Gastroesophageal sphincter (tissue), 4 donors: ENCODE measurements around the gene PSMD14. TPM values are rescaled to one million over a fixed set of nuclear protein-coding genes. Genes with fewer than 3 reads are reported as not detected.
A peak's percentile ranks its signal among the peaks of the same experiment; 100 is the strongest.
"Not testable (repeated sequence)": the region's sequence is repeated elsewhere in the genome, so short reads cannot be mapped to it uniquely, and the experiment has no call there.

ENCODE experiments used
- ATAC-seq: fragments of 150-250 bp; one replicate; pipeline ENCODE4 v1.9.1; 2016; ENCODE audit warnings: mild to moderate bottlenecking, moderate library complexity
- H3K27ac ChIP-seq, 4 donors: fragments of 200-600 bp; sonication (generic) in 3 of 4; 1 replicate in 3 of 4; 2 replicates in 1 of 4; pipeline ENCODE4 v1.5.1; 2016 to 2019
- H3K27me3 ChIP-seq: fragments of 200-600 bp; sonication (generic); one replicate; pipeline ENCODE4 v1.5.1; 2019
- H3K36me3 ChIP-seq, 2 donors: fragments of 200-600 bp; sonication (generic); one replicate each; pipeline ENCODE4 v1.5.1; 2019; ENCODE audit warnings: control low read depth in 1 of 2
- H3K4me1 ChIP-seq, 3 donors: fragments of 200-600 bp; sonication (generic); 1 replicate in 2 of 3; 2 replicates in 1 of 3; pipeline ENCODE4 v1.5.1; 2016 to 2019; ENCODE audit warnings: control low read depth in 2 of 3
- H3K4me3 ChIP-seq, 2 donors: fragments of 200-600 bp; sonication (generic); one replicate each; pipeline ENCODE4 v1.5.1; 2019; ENCODE audit warnings: mild to moderate bottlenecking in 1 of 2, moderate library complexity in 1 of 2
- H3K9me3 ChIP-seq, 3 donors: fragments of 200-600 bp; sonication (generic); one replicate each; pipeline ENCODE4 v1.5.1; 2017 to 2019; ENCODE audit warnings: control low read depth in 2 of 3
- CTCF ChIP-seq, 4 experiments: fragments of 200-600 bp in 2 of 4; fragments of 450-650 bp in 2 of 4; sonication (generic) in 1 of 4; IDR thresholded peaks; one replicate each; pipeline ENCODE4 v1.5.1; 2017 to 2019; ENCODE audit warnings: antibody characterized with exemption in 4 of 4, mild to moderate bottlenecking in 2 of 4, moderate library complexity in 2 of 4
- EP300 ChIP-seq: sonication (generic); formaldehyde crosslinking; IDR thresholded peaks from one replicate; pipeline ENCODE4 v1.6.1; 2017; ENCODE audit warnings: antibody characterized with exemption, mild to moderate bottlenecking
- POLR2A ChIP-seq, 2 donors: fragments of 450-650 bp; IDR thresholded peaks; one replicate each; pipeline ENCODE4 v1.6.1; 2017; ENCODE audit warnings: antibody characterized with exemption in 2 of 2, mild to moderate bottlenecking in 2 of 2, moderate library complexity in 1 of 2
- POLR2AphosphoS5 ChIP-seq: sonication (generic); formaldehyde crosslinking; IDR thresholded peaks from one replicate; pipeline ENCODE4 v1.6.1; 2017; ENCODE audit warnings: antibody characterized with exemption
- WGBS, 2 donors: methylation state at CpG; one replicate each; pipeline ENCODE4 v1.1.5; 2018; ENCODE audit warnings: low coverage in 1 of 2; 5-methylcytosine and 5-hydroxymethylcytosine counted together
- total RNA-seq, 4 donors: library from RNA; depleted of rRNA; stranded (reverse); fragments of >200 nt; gene quantifications; one replicate each; pipeline ENCODE4 v1.1.0, GENCODE V29; 2016

PSMD14 gene
- total RNA-seq, 4 donors from 2014 or later, result 32.3 to 46.1 (median 35.6) TPM

- no peak for ATAC-seq
- Histone ChIP-seq H3K4me3 (no peak overlapping the region), H3K27me3 (no peaks in the 10 kb centered on the region), H3K36me3 (peaks cover 0 to 11% of the 10 kb centered on the region in 2 donors), H3K4me1 (peaks cover 0 to 5% (median 0%) of the 10 kb centered on the region in 3 donors), H3K9me3 (no peaks in the 10 kb centered on the region), H3K27ac (no peak overlapping the region)
- WGBS, 2 donors, result 63% methylated on average over 1 of the region's 1 CpG; no CpG with 5 or more reads in 1 of the 2 donors
- TF ChIP-seq CTCF (IDR thresholded peaks at IDR 0.05) (no peak), EP300 (no peak), POLR2A (IDR thresholded peaks at IDR 0.05) (no peak), POLR2AphosphoS5 (no peak)
Observed at GRCh38 chr2:161327582-161327981, 19.4 kb downstream of the PSMD14 start.

DNA sequence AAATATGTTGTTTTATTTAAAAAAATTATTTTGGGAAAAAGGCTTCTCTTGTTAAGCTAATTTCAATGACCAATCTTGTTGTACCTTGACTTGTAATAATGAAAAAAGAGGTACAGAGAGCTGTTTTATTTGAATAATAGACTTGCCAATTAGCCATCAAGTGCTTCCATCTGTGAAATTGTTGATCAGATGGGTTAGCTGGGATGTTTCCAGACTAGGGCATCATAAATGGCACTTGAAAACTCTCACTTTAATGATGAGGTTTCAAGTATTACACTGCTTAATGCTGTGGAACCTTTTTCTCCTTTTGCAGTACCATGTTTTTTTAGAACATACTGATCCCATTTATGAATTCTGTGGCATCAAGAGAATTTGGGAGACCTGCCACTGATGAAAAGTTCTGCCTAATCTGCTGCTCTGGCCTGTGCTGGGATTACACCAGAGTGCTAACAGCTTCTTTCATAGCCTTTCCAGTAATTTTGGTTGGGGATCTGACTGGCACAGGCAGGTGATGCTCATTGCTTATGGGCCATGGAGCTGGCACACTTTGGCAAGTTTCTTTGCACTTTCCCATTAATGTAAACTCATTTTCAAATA, 24.2 kb downstream of the PSMD14 start:
- Histone ChIP-seq H3K4me3 (no peak overlapping the region), H3K27me3 (no peaks in the 10 kb centered on the region), H3K9me3 (no peaks in the 10 kb centered on the region), H3K27ac (no peak overlapping the region), H3K36me3 (no peaks in the 10 kb centered on the region), H3K4me1 (no peaks in the 10 kb centered on the region)
- TF ChIP-seq EP300 (no peak), CTCF (IDR thresholded peaks at IDR 0.05) (no peak)
- no peak for ATAC-seq

- Histone ChIP-seq H3K4me3 (no peak overlapping the region), H3K27me3 (no peaks in the 10 kb centered on the region), H3K36me3 (no peaks in the 10 kb centered on the region), H3K27ac (no peak overlapping the region), H3K9me3 (no peaks in the 10 kb centered on the region), H3K4me1 (no peaks in the 10 kb centered on the region)
- TF ChIP-seq CTCF (IDR thresholded peaks at IDR 0.05) (no peak), POLR2AphosphoS5 (no peak), EP300 (no peak), POLR2A (IDR thresholded peaks at IDR 0.05) (no peak)
- ATAC-seq, result no peak
- 91 to 100% methylated on average over 2 of the region's 2 CpGs for WGBS, 2 donors
Observed at GRCh38 chr2:161335626-161336025, 27.4 kb downstream of the PSMD14 start.

- 57 to 88% methylated on average over 1 of the region's 1 CpG for WGBS, 2 donors
- no peaks in the 10 kb centered on the region for H3K9me3 ChIP-seq
- TF ChIP-seq CTCF (IDR thresholded peaks at IDR 0.05), result no peak
- no peak for TF ChIP-seq POLR2A (IDR thresholded peaks at IDR 0.05)
- no peaks in the 10 kb centered on the region for H3K27me3 ChIP-seq
- no peak overlapping the region for H3K4me3 ChIP-seq
- H3K36me3 ChIP-seq, result no peaks in the 10 kb centered on the region
- no peaks in the 10 kb centered on the region for H3K4me1 ChIP-seq
- H3K27ac ChIP-seq, result no peak overlapping the region
- no peak for ATAC-seq
Observed at GRCh38 chr2:161337247-161337646, 29.0 kb downstream of the PSMD14 start.

DNA sequence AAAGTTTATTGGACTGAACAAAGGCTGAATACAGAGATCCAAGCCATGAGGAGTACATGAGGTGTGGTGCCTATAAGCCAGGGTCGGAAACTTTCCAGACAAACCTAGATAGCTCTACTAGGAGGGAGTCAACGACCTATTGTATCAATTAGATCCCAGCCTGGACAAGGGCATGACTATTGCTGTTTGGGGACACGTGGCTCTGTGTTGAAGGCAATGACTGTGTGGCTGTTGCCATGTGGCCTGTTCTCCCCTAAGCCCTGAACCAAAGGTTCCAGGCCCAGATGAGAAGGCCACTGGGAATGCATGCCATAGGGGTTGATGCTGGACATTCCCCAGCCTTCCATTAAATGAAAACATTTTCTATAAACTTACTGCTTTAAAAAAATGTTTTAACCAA, 31.3 kb downstream of the PSMD14 start:
- not testable (repeated sequence) for H3K27ac ChIP-seq, H3K4me3 ChIP-seq, H3K27me3 ChIP-seq, H3K9me3 ChIP-seq, H3K36me3 ChIP-seq, ATAC-seq, H3K4me1 ChIP-seq
- WGBS, 2 donors, result 75 to 80% methylated on average over 1 of the region's 3 CpGs

DNA sequence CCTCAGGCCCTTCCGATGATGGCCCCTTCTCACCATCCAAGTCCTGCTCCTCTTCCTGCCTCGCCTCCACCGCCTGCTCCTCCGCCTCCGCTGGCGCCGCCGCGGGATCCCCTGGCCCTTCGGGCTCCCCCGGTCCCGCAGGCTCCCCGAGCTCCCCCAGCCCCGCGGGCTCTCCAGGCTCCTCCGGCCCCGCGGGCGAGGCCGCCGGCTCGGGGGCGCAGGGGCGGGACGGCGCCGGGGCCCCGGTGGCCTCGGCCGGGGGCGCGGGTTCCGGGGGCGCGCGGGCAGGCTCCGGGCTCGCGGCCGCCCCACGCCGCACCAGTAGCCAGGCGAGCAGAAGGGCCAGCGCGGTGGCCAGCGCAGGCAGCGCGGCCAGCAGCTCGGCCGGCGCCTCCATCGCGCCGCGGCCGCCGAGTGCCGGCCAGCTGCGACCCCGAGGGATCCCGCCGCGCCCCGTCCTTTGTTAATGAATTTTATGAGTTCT, 32.7 kb downstream of the PSMD14 start:
- not testable (repeated sequence) for H3K27ac ChIP-seq, H3K4me3 ChIP-seq, H3K9me3 ChIP-seq, H3K27me3 ChIP-seq, H3K36me3 ChIP-seq, H3K4me1 ChIP-seq
- peak; percentile 58 for ATAC-seq
- WGBS, 2 donors, result 73 to 74% methylated on average over 3 of the region's 64 CpGs
